HepG2 (cell line): ENCODE data around the gene DQX1. TPM values are rescaled to one million over a fixed set of nuclear protein-coding genes. Genes with fewer than 3 reads are reported as not detected.

Experiments used
- ATAC-seq: fragments of 200-7000 bp; cut with Tn5 transposase; 3 replicates; pipeline ENCODE4 v1.9.1; 2020; ENCODE audit warnings: mild to moderate bottlenecking, moderate library complexity
- BruUV-seq: library from RNA; stranded (reverse); fragments of 400-500 nt; replicated peaks from 2 replicates; lab custom pipeline; 2021; lab: Mats Ljungman, UMichigan
- CTCF ChIA-PET: fragments of 300-600 bp; formaldehyde crosslinking; extraction: SDS; loops from one replicate; lab custom pipeline; 2021; ENCODE audit warnings: low total read pairs, inconsistent platforms, low intra/inter-chr PET ratio; lab: Yijun Ruan, JAX
- POLR2A ChIA-PET: fragments of 350-600 bp; sonication (Branson Sonifier 250); formaldehyde crosslinking; loops from one replicate; lab custom pipeline; 2020; ENCODE audit warnings: antibody characterized with exemption, inconsistent platforms; lab: Yijun Ruan, JAX
- DNase-seq: peaks from one replicate; pipeline ENCODE4 v3.0.0-alpha.2; 2015; ENCODE audit warnings: low spot score
- FAIRE-seq: peaks from 3 replicates; lab custom pipeline; 2011; peaks lifted over from hg19 to GRCh38; lab: Jason Lieb, UNC
- H2AFZ ChIP-seq: one replicate; pipeline ENCODE4 v1.6.1; 2011; ENCODE audit warnings: low read length, inconsistent platforms
- H3K27ac ChIP-seq: fragments of 300-600 bp; 3 replicates; pipeline ENCODE4 v1.8.0; 2011; ENCODE audit warnings: mixed run types, mild to moderate bottlenecking, mixed read lengths, low read length, inconsistent platforms; ENCODE audit not compliant: insufficient read depth; ENCODE audit errors: extremely low read length
- H3K27me3 ChIP-seq, 2 experiments: fragments of 200-600 bp in 1 of 2; 2 replicates in 1 of 2; 3 replicates in 1 of 2; pipeline versions ENCODE4 v1.6.0 to v1.8.0; 2011; ENCODE audit warnings: low read length in 2 of 2, mild to moderate bottlenecking in 2 of 2, moderate library complexity in 2 of 2, inconsistent platforms in 1 of 2; ENCODE audit not compliant: insufficient read depth in 2 of 2, control insufficient read depth in 1 of 2
- H3K36me3 ChIP-seq, 2 experiments: fragments of 200-600 bp in 1 of 2; replicated peaks in 1 of 2; 2 replicates in 1 of 2; 3 replicates in 1 of 2; pipeline versions ENCODE4 v1.5.1 to v1.8.0; 2011; ENCODE audit warnings: low read length in 2 of 2, inconsistent platforms in 1 of 2; ENCODE audit not compliant: insufficient read depth in 2 of 2, control insufficient read depth in 1 of 2
- H3K4me1 ChIP-seq: 2 replicates; pipeline ENCODE4 v1.5.1; 2012; ENCODE audit warnings: low read length, inconsistent platforms; ENCODE audit not compliant: insufficient read depth
- H3K4me2 ChIP-seq: 2 replicates; pipeline ENCODE4 v1.6.0; 2011; ENCODE audit warnings: low read depth, low read length, inconsistent platforms
- H3K4me3 ChIP-seq, 3 experiments: fragments of 200-600 bp in 1 of 3; sonication (generic), shearing (Covaris generic) in 1 of 3; replicated peaks in 1 of 3; 2 replicates each; pipeline ENCODE4 v1.5.1; 2011 to 2016; ENCODE audit warnings: low read length in 3 of 3, inconsistent platforms in 2 of 3, low read depth in 2 of 3, mild to moderate bottlenecking in 2 of 3, control low read depth in 1 of 3, mixed read lengths in 1 of 3; ENCODE audit not compliant: insufficient read depth in 1 of 3
- H3K79me2 ChIP-seq: one replicate; pipeline ENCODE4 v1.6.1; 2011; ENCODE audit warnings: low read length, inconsistent platforms; ENCODE audit not compliant: insufficient read depth
- H3K9ac ChIP-seq: 2 replicates; pipeline ENCODE4 v1.6.0; 2011; ENCODE audit warnings: mild to moderate bottlenecking, low read depth, low read length, inconsistent platforms; ENCODE audit not compliant: insufficient read depth
- H3K9me3 ChIP-seq: 2 replicates; pipeline ENCODE4 v1.5.1; 2012; ENCODE audit warnings: mild to moderate bottlenecking, low read length
- H4K20me1 ChIP-seq: 2 replicates; pipeline ENCODE4 v1.6.0; 2011; ENCODE audit warnings: inconsistent platforms, mild to moderate bottlenecking, low read length, moderate library complexity; ENCODE audit not compliant: insufficient read depth
- CAMTA2 ChIP-seq: sonication (generic); formaldehyde crosslinking; IDR thresholded peaks from 2 replicates; pipeline ENCODE4 v1.4.0; 2020; ENCODE audit warnings: mild to moderate bottlenecking, missing genetic modification reagents, borderline replicate concordance
- KAT2B ChIP-seq: fragments of 150-350 bp; IDR thresholded peaks from 2 replicates; pipeline ENCODE4 v1.6.1; 2014; ENCODE audit warnings: low read depth, low read length, borderline replicate concordance
- NCOR1 ChIP-seq: fragments of 200-600 bp; sonication (generic); IDR thresholded peaks from 2 replicates; pipeline ENCODE4 v1.7.0; 2017; ENCODE audit warnings: antibody characterized with exemption, low read length, borderline replicate concordance
- POLR2G ChIP-seq: fragments of 200-400 bp; formaldehyde crosslinking; IDR thresholded peaks from 2 replicates; pipeline ENCODE4 v1.6.1; 2018; ENCODE audit warnings: mild to moderate bottlenecking, low read depth, low read length, moderate library complexity
- TBX3 ChIP-seq: fragments of 450-650 bp; IDR thresholded peaks from 2 replicates; pipeline ENCODE4 v1.6.1; 2017; ENCODE audit warnings: antibody characterized with exemption, mild to moderate bottlenecking, inconsistent platforms, borderline replicate concordance
- ZNF142 ChIP-seq: sonication (generic); formaldehyde crosslinking; IDR thresholded peaks from 2 replicates; pipeline ENCODE4 v1.4.0; 2020; ENCODE audit warnings: missing genetic modification reagents
- ZNF333 ChIP-seq: sonication (generic); formaldehyde crosslinking; IDR thresholded peaks from 2 replicates; pipeline ENCODE4 v1.4.0; 2020; ENCODE audit warnings: mild to moderate bottlenecking, missing genetic modification reagents, borderline replicate concordance
- WGBS: methylation state at CpG from one replicate; pipeline ENCODE4 v1.1.6; 2017; ENCODE audit warnings: low lambda C conversion rate; 5-methylcytosine and 5-hydroxymethylcytosine counted together
- in situ Hi-C: cut with HindIII; loops from 2 replicates; pipeline ENCODE4 v1.10.0; 2017; ENCODE audit warnings: low pct_unique_long_range_greater_than_20kb; ENCODE audit not compliant: extremely low pct_ligation_motif_present
- intact Hi-C: fragments of 100-400 bp; cut with micrococcal nuclease; formaldehyde crosslinking; loops from one replicate; pipeline ENCODE4 v1.10.0; 2022; ENCODE audit not compliant: unreplicated experiment
- polyA plus RNA-seq, 8 experiments: library from polyadenylated mRNA; depleted of rRNA in 3 of 8; stranded (reverse) in 7 of 8; unstranded in 1 of 8; fragments of >200 nt; fragmentation: Illumina TruSeq in 4 of 8; extraction: Trizol in 4 of 8; gene quantifications; 2 replicates each; pipeline versions ENCODE4 v1.2.1 to v1.2.3, GENCODE V29; 2011 to 2016; ENCODE audit warnings: low read depth in 4 of 8, missing spikeins in 1 of 8, mixed read lengths in 1 of 8; ENCODE audit not compliant: insufficient read depth in 1 of 8
- total RNA-seq, 5 experiments: library from RNA; depleted of rRNA; stranded (reverse); fragments of >200 nt; fragmentation: Illumina TruSeq; extraction: Trizol; gene quantifications; 2 replicates each; pipeline ENCODE4 v1.2.3, GENCODE V29; 2016; ENCODE audit warnings: low read depth in 1 of 5
- TF ChIP-seq, protein P1 (sequence below): IDR thresholded peaks from 2 replicates; pipeline ENCODE4 v1.6.1; 2016; ENCODE audit warnings: low read depth, missing genetic modification reagents, missing compliant biosample characterization
- TF ChIP-seq, protein P2 (sequence below): sonication (generic); formaldehyde crosslinking; IDR thresholded peaks from 2 replicates; pipeline ENCODE4 v1.4.0; 2020; ENCODE audit warnings: mild to moderate bottlenecking, missing genetic modification reagents
- TF ChIP-seq, protein P3 (sequence below): sonication (generic); formaldehyde crosslinking; IDR thresholded peaks from 2 replicates; pipeline ENCODE4 v1.5.1; 2020; ENCODE audit warnings: missing genetic modification reagents, mild to moderate bottlenecking, borderline replicate concordance

The DQX1 gene
- total and polyA plus RNA-seq, 2 of the 13 experiments (the other 11 are each of a cell fraction or from before 2014, with no cell fraction given): 27.6 to 89.8 TPM

DNA sequence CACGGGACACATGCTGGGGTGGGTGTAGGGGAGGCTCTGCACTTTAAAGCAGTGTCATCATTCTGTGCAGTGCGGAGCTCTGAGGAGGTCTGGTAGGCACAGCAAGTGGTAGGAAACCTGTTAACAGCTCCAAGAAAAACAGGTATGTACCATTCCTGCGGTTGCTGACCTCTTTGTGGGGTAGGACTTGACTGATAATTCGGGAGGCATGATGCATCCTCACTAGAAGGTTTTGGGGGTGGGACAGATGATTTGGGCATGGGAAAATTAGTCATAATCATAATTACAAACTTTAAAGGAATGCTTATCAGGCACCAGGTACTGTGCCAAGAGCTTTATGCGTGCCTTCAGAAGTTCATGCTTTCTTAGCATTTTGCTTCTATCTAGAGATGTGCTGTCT is 38.2 kb upstream of the DQX1 start:
- BruUV-seq: no TSS peak
- Histone ChIP-seq H4K20me1 (no peaks in the 10 kb centered on the region), H3K9me3 (no peaks in the 10 kb centered on the region), H3K4me1 (no peaks in the 10 kb centered on the region; the same call in 1 of the 2 replicates), H3K27me3 (peaks cover 3 to 64% of the 10 kb centered on the region in 2 experiments; a peak in 4 of 5 replicates), H3K36me3 (no peaks in the 10 kb centered on the region), H3K4me3 (no peak overlapping the region), H3K9ac (no peak overlapping the region), H3K27ac (no peak overlapping the region), H3K4me2 (no peak overlapping the region), H3K79me2 (no peaks in the 10 kb centered on the region), H2AFZ (no peak overlapping the region)
- ChIA-PET CTCF (no interaction called here), POLR2A (no interaction called here)
- intact Hi-C loops: no loop called here
- FAIRE-seq (no peak), ATAC-seq (no peak), DNase-seq (no peak)
- WGBS: 24% methylated on average over 5 of the region's 5 CpGs
- in situ Hi-C loops: no loop called here
- TF ChIP-seq, protein P1, sequence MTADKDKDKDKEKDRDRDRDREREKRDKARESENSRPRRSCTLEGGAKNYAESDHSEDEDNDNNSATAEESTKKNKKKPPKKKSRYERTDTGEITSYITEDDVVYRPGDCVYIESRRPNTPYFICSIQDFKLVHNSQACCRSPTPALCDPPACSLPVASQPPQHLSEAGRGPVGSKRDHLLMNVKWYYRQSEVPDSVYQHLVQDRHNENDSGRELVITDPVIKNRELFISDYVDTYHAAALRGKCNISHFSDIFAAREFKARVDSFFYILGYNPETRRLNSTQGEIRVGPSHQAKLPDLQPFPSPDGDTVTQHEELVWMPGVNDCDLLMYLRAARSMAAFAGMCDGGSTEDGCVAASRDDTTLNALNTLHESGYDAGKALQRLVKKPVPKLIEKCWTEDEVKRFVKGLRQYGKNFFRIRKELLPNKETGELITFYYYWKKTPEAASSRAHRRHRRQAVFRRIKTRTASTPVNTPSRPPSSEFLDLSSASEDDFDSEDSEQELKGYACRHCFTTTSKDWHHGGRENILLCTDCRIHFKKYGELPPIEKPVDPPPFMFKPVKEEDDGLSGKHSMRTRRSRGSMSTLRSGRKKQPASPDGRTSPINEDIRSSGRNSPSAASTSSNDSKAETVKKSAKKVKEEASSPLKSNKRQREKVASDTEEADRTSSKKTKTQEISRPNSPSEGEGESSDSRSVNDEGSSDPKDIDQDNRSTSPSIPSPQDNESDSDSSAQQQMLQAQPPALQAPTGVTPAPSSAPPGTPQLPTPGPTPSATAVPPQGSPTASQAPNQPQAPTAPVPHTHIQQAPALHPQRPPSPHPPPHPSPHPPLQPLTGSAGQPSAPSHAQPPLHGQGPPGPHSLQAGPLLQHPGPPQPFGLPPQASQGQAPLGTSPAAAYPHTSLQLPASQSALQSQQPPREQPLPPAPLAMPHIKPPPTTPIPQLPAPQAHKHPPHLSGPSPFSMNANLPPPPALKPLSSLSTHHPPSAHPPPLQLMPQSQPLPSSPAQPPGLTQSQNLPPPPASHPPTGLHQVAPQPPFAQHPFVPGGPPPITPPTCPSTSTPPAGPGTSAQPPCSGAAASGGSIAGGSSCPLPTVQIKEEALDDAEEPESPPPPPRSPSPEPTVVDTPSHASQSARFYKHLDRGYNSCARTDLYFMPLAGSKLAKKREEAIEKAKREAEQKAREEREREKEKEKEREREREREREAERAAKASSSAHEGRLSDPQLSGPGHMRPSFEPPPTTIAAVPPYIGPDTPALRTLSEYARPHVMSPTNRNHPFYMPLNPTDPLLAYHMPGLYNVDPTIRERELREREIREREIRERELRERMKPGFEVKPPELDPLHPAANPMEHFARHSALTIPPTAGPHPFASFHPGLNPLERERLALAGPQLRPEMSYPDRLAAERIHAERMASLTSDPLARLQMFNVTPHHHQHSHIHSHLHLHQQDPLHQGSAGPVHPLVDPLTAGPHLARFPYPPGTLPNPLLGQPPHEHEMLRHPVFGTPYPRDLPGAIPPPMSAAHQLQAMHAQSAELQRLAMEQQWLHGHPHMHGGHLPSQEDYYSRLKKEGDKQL (CRISPR knock-in tag): no peak
- TF ChIP-seq KAT2B: no peak
- TF ChIP-seq ZNF142: no peak
- TF ChIP-seq NCOR1: no peak
- TF ChIP-seq POLR2G: no peak
- TF ChIP-seq TBX3: no peak
- TF ChIP-seq, protein P2, sequence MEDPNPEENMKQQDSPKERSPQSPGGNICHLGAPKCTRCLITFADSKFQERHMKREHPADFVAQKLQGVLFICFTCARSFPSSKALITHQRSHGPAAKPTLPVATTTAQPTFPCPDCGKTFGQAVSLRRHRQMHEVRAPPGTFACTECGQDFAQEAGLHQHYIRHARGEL (CRISPR knock-in tag): no peak
- TF ChIP-seq ZNF333 (CRISPR knock-in tag): no peak
- TF ChIP-seq, protein P3, sequence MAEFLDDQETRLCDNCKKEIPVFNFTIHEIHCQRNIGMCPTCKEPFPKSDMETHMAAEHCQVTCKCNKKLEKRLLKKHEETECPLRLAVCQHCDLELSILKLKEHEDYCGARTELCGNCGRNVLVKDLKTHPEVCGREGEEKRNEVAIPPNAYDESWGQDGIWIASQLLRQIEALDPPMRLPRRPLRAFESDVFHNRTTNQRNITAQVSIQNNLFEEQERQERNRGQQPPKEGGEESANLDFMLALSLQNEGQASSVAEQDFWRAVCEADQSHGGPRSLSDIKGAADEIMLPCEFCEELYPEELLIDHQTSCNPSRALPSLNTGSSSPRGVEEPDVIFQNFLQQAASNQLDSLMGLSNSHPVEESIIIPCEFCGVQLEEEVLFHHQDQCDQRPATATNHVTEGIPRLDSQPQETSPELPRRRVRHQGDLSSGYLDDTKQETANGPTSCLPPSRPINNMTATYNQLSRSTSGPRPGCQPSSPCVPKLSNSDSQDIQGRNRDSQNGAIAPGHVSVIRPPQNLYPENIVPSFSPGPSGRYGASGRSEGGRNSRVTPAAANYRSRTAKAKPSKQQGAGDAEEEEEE (CRISPR knock-in tag): no peak
- no peak for TF ChIP-seq CAMTA2
